ENCODE results near the gene SNED1.

SNED1 gene

DNA sequence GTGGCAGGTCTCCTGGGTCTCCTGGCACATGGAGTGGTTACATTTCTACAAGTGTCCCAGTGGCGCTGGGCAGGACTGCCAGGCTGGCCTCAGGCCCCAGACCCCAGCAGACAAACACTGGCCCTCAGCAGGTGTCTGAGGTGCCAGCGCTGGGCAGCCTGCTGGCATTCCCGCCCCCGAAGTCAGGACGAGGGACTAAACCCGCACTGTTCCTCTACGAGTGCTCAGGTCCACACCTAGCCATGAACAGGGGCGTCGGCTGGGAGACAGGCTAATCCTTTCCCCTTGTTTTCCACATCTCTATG is 12.8 kb downstream of the SNED1 start:
- H3K9ac ChIP-seq = no peak overlapping the region
- no peak overlapping the region for H3K4me3 ChIP-seq (IDR thresholded peaks at IDR 0.05; ENCODE audit: insufficient read depth, low read depth, low read length)
- no peaks in the 10 kb centered on the region for H3K79me2 ChIP-seq (ENCODE audit: insufficient read depth, low read depth)
- peaks cover 32% of the 10 kb centered on the region; the same call in 1 of the 2 replicates for H3K27me3 ChIP-seq (ENCODE audit: insufficient read depth, low read depth)
- no peak overlapping the region for H3K27ac ChIP-seq
- H3K4me1 ChIP-seq (ENCODE audit: low read depth, poor library complexity, severe bottlenecking) = no peaks in the 10 kb centered on the region
- no peak for TF ChIP-seq CTCF (conservative IDR thresholded peaks at IDR 0.05; ENCODE audit: low read depth, low read length)
- no peak overlapping the region for H2AFZ ChIP-seq (ENCODE audit: low read depth)
- H3K4me2 ChIP-seq = no peak overlapping the region
- no peaks in the 10 kb centered on the region for H4K20me1 ChIP-seq (ENCODE audit: insufficient read depth)
- H3K36me3 ChIP-seq (ENCODE audit: insufficient read depth) = no peaks in the 10 kb centered on the region

GRCh38 chr2:241011751-241012510 is 13.5 kb downstream of the SNED1 start:
- H4K20me1 ChIP-seq (ENCODE audit: insufficient read depth) = no peaks in the 10 kb centered on the region
- H3K79me2 ChIP-seq (ENCODE audit: insufficient read depth, low read depth) = no peaks in the 10 kb centered on the region
- H3K4me3 ChIP-seq (IDR thresholded peaks at IDR 0.05; ENCODE audit: insufficient read depth, low read depth, low read length) = no peak overlapping the region
- TF ChIP-seq CTCF (conservative IDR thresholded peaks at IDR 0.05; ENCODE audit: low read depth, low read length) = no peak
- peaks cover 30% of the 10 kb centered on the region; the same call in 1 of the 2 replicates for H3K27me3 ChIP-seq (ENCODE audit: insufficient read depth, low read depth)
- no peak overlapping the region for H2AFZ ChIP-seq (ENCODE audit: low read depth)
- H3K9ac ChIP-seq = no peak overlapping the region
- no peaks in the 10 kb centered on the region for H3K36me3 ChIP-seq (ENCODE audit: insufficient read depth)
- H3K27ac ChIP-seq = no peak overlapping the region
- H3K4me1 ChIP-seq (ENCODE audit: low read depth, poor library complexity, severe bottlenecking) = no peaks in the 10 kb centered on the region
- no peak overlapping the region for H3K4me2 ChIP-seq

GRCh38 chr2:241014224-241014623 is 15.8 kb downstream of the SNED1 start:
- H3K27ac ChIP-seq = no peak overlapping the region
- H3K4me3 ChIP-seq (IDR thresholded peaks at IDR 0.05; ENCODE audit: insufficient read depth, low read depth, low read length) = no peak overlapping the region
- TF ChIP-seq CTCF (conservative IDR thresholded peaks at IDR 0.05; ENCODE audit: low read depth, low read length) = no peak
- no peak overlapping the region for H3K9ac ChIP-seq
- H3K79me2 ChIP-seq (ENCODE audit: insufficient read depth, low read depth) = no peaks in the 10 kb centered on the region
- H2AFZ ChIP-seq (ENCODE audit: low read depth) = no peak overlapping the region
- H3K36me3 ChIP-seq (ENCODE audit: insufficient read depth) = no peaks in the 10 kb centered on the region
- H3K4me1 ChIP-seq (ENCODE audit: low read depth, poor library complexity, severe bottlenecking) = no peaks in the 10 kb centered on the region
- H4K20me1 ChIP-seq (ENCODE audit: insufficient read depth) = no peaks in the 10 kb centered on the region
- H3K4me2 ChIP-seq = no peak overlapping the region
- peaks cover 30% of the 10 kb centered on the region; the same call in 1 of the 2 replicates for H3K27me3 ChIP-seq (ENCODE audit: insufficient read depth, low read depth)

DNA sequence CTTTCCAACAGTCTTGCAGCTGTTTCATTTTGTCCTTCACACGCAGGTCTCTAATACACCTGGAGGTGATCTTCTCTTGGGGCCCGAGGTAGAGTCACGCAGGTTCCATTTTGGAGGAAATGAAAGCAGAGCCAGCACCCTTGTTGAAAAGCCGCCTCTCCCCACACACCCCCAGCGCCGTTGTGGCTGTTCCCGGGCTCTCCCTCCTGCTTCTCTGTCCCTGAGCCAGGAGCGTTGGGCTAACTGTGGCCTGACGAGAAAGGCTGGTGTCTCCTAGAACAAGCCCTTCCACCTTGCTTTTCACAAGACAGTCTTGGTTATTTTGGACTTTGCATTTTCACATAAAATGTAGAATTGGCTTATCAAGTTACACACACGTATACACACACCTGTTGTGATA is 16.3 kb downstream of the SNED1 start:
- Histone ChIP-seq H3K27me3 (ENCODE audit: insufficient read depth, low read depth) (peaks cover 26% of the 10 kb centered on the region; the same call in 1 of the 2 replicates), H3K36me3 (ENCODE audit: insufficient read depth) (no peaks in the 10 kb centered on the region), H2AFZ (ENCODE audit: low read depth) (no peak overlapping the region), H3K27ac (no peak overlapping the region), H3K4me1 (ENCODE audit: low read depth, poor library complexity, severe bottlenecking) (no peaks in the 10 kb centered on the region), H3K79me2 (ENCODE audit: insufficient read depth, low read depth) (no peaks in the 10 kb centered on the region), H3K4me3 (IDR thresholded peaks at IDR 0.05; ENCODE audit: insufficient read depth, low read depth, low read length) (no peak overlapping the region), H4K20me1 (ENCODE audit: insufficient read depth) (no peaks in the 10 kb centered on the region), H3K9ac (no peak overlapping the region), H3K4me2 (no peak overlapping the region)
- no peak for TF ChIP-seq CTCF (conservative IDR thresholded peaks at IDR 0.05; ENCODE audit: low read depth, low read length)
